LNCAP (cell line): ENCODE results near the gene HMBS.

Experiments
- CTCF ChIP-seq: fragments of 450-650 bp; IDR thresholded peaks from 2 replicates; pipeline ENCODE4 v1.5.1; 2017; ENCODE audit warnings: mild to moderate bottlenecking

HMBS gene

GRCh38 chr11:119114351-119114750 is 29.7 kb downstream of the HMBS start:
- no peak for TF ChIP-seq CTCF

DNA sequence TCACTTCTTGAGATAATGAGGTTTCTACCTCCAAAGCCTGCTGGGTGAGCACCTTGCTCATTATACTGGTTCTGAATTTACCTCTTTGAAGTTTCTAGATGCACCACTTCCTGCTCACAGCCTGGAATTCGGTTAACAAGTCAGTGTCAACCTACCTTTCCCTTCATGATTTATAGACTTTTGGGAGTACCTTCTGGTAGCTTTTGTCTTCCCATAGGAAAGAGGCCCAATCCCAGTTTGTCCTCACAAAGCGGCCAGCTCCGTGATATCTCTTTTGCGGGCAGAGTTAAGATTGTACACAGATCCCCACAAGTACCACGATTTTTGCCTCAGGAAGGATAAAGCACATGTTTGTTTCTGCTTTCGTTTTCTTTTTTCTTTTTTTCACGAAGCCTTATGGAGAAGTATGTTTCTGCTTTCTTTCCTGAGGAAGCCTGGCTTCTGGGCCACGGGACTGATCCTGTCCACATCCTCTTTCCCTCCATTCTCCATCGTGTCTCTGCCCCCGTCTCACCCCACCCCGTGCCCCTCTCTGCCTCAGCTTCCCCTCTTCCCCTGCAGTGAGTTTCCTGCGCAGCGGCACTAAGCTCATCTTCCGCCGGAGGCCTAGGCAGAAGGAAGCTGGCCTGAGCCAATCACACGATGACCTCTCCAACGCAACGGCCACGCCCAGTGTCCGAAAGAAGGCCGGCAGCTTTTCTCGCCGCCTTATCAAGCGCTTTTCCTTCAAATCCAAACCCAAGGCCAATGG is 31.0 kb downstream of the HMBS start:
- no peak for TF ChIP-seq CTCF

DNA sequence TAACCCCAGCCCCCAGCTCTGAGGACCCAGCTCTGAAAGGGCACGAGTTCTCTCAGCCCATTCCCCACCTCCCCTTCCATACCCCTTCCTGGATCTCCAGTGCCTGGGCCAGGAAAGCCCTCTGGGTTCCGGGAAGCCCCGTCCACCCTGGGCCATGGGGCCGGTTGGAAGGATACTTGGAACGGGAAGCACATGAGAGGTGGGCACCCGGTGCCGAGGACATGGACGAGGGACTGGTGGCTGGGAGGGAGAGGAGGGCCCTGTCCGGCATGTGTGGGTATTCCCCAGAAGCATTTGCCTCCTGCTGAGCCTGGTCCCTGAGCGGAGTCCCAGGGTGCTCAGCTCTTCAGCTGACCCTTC is 31.5 kb downstream of the HMBS start:
- no peak for TF ChIP-seq CTCF

DNA sequence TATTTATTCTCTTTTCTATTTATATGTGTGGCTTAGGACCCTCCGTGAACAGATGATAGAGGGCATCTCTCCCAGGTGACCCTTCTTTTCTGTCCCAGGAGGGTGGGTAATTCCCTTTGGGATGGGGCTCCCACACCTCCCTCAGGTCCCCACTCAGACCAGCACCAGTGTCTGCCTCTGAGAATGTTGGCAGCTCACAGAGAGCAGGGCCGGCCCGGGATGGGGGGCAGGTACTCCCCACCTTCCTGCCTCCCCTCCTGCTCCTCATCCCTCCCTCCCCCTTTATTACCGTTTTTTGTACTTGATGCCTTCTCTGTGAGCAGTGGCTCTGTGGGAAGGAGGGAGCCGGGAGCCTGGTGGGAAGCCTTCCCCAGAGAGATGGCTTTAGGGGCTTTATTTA is 31.9 kb downstream of the HMBS start:
- TF ChIP-seq CTCF: no peak

- no peak for TF ChIP-seq CTCF
Observed at GRCh38 chr11:119117004-119117706, 32.5 kb downstream of the HMBS start.

- TF ChIP-seq CTCF: no peak
Observed at GRCh38 chr11:119118227-119118626, 33.5 kb downstream of the HMBS start.

DNA sequence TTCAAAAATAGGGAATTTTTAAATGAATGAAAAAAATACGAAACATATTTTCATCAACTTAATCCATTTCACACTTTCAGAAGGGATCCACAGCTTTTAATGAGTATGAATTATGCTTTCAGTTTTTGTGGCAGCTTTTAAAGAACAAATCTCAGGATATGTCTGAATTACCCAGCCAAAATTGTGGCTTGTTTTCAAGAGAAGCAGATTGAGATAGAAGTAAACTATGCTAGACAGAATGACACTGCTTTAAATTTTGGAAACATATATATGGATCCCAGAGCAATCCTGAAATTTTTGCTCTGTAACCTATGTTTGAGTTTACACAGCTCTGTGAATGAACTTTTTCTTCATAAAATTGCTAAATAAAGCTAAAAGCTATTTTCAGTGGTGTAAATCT is 34.3 kb downstream of the HMBS start:
- no peak for TF ChIP-seq CTCF
